HEK293T (cell line): ENCODE measurements around the gene SHPK.

Experiments
- CTCF ChIA-PET: fragments of 350-600 bp; formaldehyde crosslinking; extraction: SDS; loops from one replicate; lab custom pipeline; 2021; ENCODE audit warnings: antibody characterized with exemption, inconsistent platforms; lab: Yijun Ruan, JAX
- POLR2A ChIA-PET: fragments of 350-600 bp; formaldehyde crosslinking; extraction: SDS; loops from one replicate; lab custom pipeline; 2020; ENCODE audit warnings: antibody characterized with exemption, inconsistent platforms; lab: Yijun Ruan, JAX
- DNase-seq: peaks from one replicate; pipeline ENCODE4 v3.0.0; 2012; ENCODE audit warnings: mixed read lengths; ENCODE audit errors: extremely low spot score
- ARNT ChIP-seq: fragments of 450-650 bp; IDR thresholded peaks from 2 replicates; pipeline ENCODE4 v1.6.1; 2017; ENCODE audit warnings: mild to moderate bottlenecking
- BHLHE40 ChIP-seq: fragments of 450-650 bp; IDR thresholded peaks from 2 replicates; pipeline ENCODE4 v1.6.1; 2016; ENCODE audit warnings: mild to moderate bottlenecking, moderate library complexity, borderline replicate concordance
- CTBP1 ChIP-seq: fragments of 450-650 bp; IDR thresholded peaks from 2 replicates; pipeline ENCODE4 v1.6.1; 2016; ENCODE audit warnings: borderline replicate concordance
- ELF4 ChIP-seq: fragments of 450-650 bp; IDR thresholded peaks from 2 replicates; pipeline ENCODE4 v1.6.1; 2017; ENCODE audit warnings: antibody characterized with exemption
- FOXA1 ChIP-seq: fragments of 450-650 bp; IDR thresholded peaks from 2 replicates; pipeline ENCODE4 v1.6.1; 2016; ENCODE audit warnings: mild to moderate bottlenecking
- FOXK2 ChIP-seq: fragments of 450-650 bp; IDR thresholded peaks from 2 replicates; pipeline ENCODE4 v1.6.1; 2016; ENCODE audit warnings: mild to moderate bottlenecking
- FOXM1 ChIP-seq: fragments of 450-650 bp; IDR thresholded peaks from 2 replicates; pipeline ENCODE4 v1.6.1; 2017; ENCODE audit warnings: mild to moderate bottlenecking, borderline replicate concordance
- HDGF ChIP-seq: fragments of 450-650 bp; IDR thresholded peaks from 2 replicates; pipeline ENCODE4 v1.6.1; 2017; ENCODE audit warnings: antibody characterized with exemption, borderline replicate concordance
- L3MBTL2 ChIP-seq: fragments of 450-650 bp; conservative IDR thresholded peaks from 2 replicates; pipeline ENCODE4 v1.6.1; 2016; ENCODE audit warnings: mild to moderate bottlenecking
- LEF1 ChIP-seq: fragments of 450-650 bp; IDR thresholded peaks from 2 replicates; pipeline ENCODE4 v1.6.1; 2017; ENCODE audit warnings: mild to moderate bottlenecking, borderline replicate concordance
- NFRKB ChIP-seq: fragments of 450-650 bp; IDR thresholded peaks from 2 replicates; pipeline ENCODE4 v1.6.1; 2016; ENCODE audit warnings: mild to moderate bottlenecking, moderate library complexity
- SP1 ChIP-seq: fragments of 450-650 bp; IDR thresholded peaks from 2 replicates; pipeline ENCODE4 v1.6.1; 2017
- SUZ12 ChIP-seq: fragments of 450-650 bp; IDR thresholded peaks from 2 replicates; pipeline ENCODE4 v1.6.1; 2016; ENCODE audit warnings: mild to moderate bottlenecking
- TARDBP ChIP-seq: fragments of 450-650 bp; IDR thresholded peaks from 2 replicates; pipeline ENCODE4 v1.6.1; 2016
- ZNF384 ChIP-seq: fragments of 450-650 bp; IDR thresholded peaks from 2 replicates; pipeline ENCODE4 v1.6.1; 2016
- TF ChIP-seq, protein P1 (sequence below): fragments of 450-650 bp; IDR thresholded peaks from 2 replicates; pipeline ENCODE4 v1.6.1; 2016

SHPK gene

GRCh38 chr17:3593384-3593783, 42.7 kb downstream of the SHPK start:
- CTCF ChIA-PET, result interaction anchor here (1.0 kb wide), 1 partner anchor 9 kb away, joined by 6 read pairs; no protein-coding TSS in a partner anchor
- POLR2A ChIA-PET, result no interaction called here
- DNase-seq, result no peak
- no peak for TF ChIP-seq CTBP1
- TF ChIP-seq HDGF, result no peak
- TF ChIP-seq FOXK2, result no peak
- no peak for TF ChIP-seq TARDBP
- no peak for TF ChIP-seq SUZ12
- TF ChIP-seq LEF1, result no peak
- no peak for TF ChIP-seq FOXM1
- no peak for TF ChIP-seq SP1
- no peak for TF ChIP-seq BHLHE40
- no peak for TF ChIP-seq NFRKB
- TF ChIP-seq, protein P1, sequence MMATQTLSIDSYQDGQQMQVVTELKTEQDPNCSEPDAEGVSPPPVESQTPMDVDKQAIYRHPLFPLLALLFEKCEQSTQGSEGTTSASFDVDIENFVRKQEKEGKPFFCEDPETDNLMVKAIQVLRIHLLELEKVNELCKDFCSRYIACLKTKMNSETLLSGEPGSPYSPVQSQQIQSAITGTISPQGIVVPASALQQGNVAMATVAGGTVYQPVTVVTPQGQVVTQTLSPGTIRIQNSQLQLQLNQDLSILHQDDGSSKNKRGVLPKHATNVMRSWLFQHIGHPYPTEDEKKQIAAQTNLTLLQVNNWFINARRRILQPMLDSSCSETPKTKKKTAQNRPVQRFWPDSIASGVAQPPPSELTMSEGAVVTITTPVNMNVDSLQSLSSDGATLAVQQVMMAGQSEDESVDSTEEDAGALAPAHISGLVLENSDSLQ, result no peak
- TF ChIP-seq FOXA1, result no peak
- TF ChIP-seq L3MBTL2, result no peak
- TF ChIP-seq ELF4, result no peak
- no peak for TF ChIP-seq ZNF384
- TF ChIP-seq ARNT, result no peak

DNA sequence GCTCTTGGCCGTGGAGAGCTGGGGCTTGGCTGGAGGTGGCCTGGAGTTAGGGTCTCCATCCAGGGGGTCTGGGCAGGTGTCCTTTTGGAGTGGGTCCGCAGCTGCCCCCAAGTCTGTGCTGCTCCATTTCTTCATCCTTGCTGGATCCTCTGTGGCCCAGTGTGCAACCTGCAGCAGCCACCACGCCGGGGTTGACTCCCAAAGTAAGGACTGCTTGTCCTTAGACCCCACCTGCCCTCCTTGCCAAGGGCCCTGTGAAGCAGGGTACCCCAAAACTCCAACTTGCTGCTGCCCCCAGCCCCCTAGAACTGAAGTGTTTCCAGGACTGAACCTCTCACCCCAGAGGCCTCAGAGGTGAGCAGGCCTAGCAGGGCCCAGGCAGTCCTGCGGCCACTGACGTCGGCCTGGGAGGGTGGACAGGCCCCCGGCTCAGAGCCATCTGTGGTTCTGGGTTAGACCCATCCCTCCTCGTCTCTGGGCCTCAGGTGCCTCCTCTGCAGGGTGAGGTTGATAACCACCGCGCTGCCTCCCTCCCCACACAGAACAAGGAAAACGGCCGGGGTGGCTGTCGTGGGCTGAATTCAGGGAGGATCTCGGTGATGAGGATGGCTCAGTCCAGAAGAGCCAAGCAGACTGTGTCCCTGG, 43.7 kb downstream of the SHPK start:
- DNase-seq, result no peak
- ChIA-PET POLR2A (no interaction called here), CTCF (interaction anchor here (1.0 kb wide), 1 partner anchor 10 kb away, joined by 6 read pairs; no protein-coding TSS in a partner anchor)
- TF ChIP-seq FOXA1 (no peak), SP1 (no peak)

GRCh38 chr17:3590768-3591167, 45.3 kb downstream of the SHPK start:
- CTCF ChIA-PET, result no interaction called here
- DNase-seq, result no peak
- POLR2A ChIA-PET, result no interaction called here
- TF ChIP-seq, protein P1, result no peak
- TF ChIP-seq LEF1, result no peak
- no peak for TF ChIP-seq FOXK2
- TF ChIP-seq BHLHE40, result no peak
- TF ChIP-seq FOXM1, result no peak
- TF ChIP-seq HDGF, result no peak
- TF ChIP-seq ZNF384, result no peak
- TF ChIP-seq FOXA1, result no peak
- no peak for TF ChIP-seq ELF4
- TF ChIP-seq ARNT, result no peak
- TF ChIP-seq L3MBTL2, result no peak
- no peak for TF ChIP-seq NFRKB
- no peak for TF ChIP-seq TARDBP
- no peak for TF ChIP-seq CTBP1
- TF ChIP-seq SUZ12, result no peak
- TF ChIP-seq SP1, result no peak

DNA sequence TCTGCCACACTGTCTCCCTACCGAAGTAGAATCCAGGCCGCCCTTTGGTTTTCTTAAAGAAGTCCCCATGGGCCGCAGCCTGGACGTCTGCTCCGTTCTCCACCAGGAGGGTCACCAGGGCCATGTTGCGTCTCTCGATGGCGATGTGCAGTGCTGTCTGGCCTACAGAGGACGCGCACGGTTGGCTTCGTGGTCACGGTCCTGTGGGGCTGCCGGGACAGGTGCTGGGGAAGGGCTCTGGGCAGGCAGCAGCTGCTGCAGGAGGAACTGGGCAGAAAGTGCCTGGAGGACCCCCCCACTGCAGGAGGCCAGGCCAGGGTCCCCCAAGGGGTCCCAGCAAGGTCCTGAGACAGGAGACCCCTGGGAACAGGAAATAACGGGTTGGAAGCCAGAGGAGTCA, 45.8 kb downstream of the SHPK start:
- no peak for DNase-seq
- ChIA-PET POLR2A (no interaction called here), CTCF (no interaction called here)

DNA sequence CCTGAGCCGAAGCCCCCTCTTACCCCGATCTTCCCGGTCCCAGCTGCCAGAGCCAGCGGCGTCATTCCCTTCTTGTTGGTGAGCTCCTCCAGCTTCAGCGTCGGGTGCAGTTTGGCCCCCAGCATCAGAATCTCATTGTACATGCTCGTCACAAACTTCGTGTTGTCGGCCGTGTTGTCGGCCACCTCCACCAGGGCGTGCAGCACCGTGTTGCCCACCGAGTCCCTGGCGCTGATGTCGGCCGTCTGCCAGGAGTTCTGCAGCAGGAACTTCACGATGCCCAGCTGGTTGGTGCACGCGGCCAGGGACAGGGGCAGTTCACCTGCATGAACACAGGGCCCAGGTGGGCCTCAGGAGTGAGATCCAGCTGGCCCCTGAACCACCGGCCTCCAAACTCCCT, 46.3 kb downstream of the SHPK start:
- POLR2A ChIA-PET, result no interaction called here
- CTCF ChIA-PET, result no interaction called here

More for the DNA sequence above, 45.8 kb downstream of the SHPK start:
- TF ChIP-seq ARNT (no peak), ELF4 (no peak), BHLHE40 (no peak), FOXM1 (no peak)

DNA sequence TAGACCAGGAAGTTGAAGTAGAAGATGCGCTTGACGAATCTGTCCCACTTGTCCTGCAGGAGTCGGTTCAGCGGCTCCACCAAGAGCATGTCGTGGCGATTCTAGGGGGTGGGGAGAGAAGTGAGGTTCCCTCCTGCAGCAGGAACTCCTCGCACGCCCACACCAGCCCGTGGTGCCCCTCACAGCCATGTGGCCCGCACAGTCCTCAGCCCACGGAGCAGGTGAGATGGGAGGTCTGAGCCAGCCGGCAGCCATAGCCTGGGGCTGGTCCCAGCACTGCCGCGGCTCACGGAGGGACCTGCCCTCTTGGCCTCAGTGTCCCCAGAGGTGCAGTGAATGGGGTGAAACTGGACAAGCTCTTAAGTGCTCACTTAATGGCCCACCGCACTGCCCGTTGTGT, 50.2 kb downstream of the SHPK start:
- POLR2A ChIA-PET, result no interaction called here
- CTCF ChIA-PET, result no interaction called here
- no peak for DNase-seq
- TF ChIP-seq FOXM1, result no peak
- no peak for TF ChIP-seq BHLHE40
- TF ChIP-seq CTBP1, result no peak
- TF ChIP-seq HDGF, result no peak
- TF ChIP-seq ELF4, result no peak
- TF ChIP-seq TARDBP, result no peak

More for the DNA sequence above, 46.3 kb downstream of the SHPK start:
- TF ChIP-seq SP1 (no peak), FOXM1 (no peak), HDGF (no peak), FOXA1 (no peak), BHLHE40 (no peak), ARNT (no peak), ELF4 (no peak), SUZ12 (no peak), CTBP1 (no peak), FOXK2 (no peak)
- TF ChIP-seq, protein P1, result no peak
- no peak for DNase-seq

DNA sequence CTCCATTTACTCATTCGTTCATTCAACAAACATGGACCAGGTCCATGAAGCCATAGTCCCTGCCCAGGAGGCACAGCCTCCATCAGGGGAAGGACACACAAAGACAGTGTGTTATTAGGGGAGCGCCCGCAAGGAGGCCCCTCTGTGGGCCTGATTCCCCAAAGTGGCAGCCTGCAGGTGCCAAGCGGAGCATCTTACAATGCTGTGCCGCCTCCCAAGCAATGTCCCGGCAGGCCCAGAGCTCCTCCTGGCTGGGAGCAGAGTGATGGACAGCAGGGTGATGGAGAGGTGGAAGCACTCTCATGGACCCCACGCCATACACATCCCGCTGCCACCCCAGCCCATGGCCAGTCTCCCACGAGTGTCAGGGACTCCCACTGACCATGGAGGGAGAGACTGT, 52.6 kb downstream of the SHPK start:
- no peak for TF ChIP-seq FOXM1
- no peak for TF ChIP-seq ELF4
- DNase-seq, result no peak
- CTCF ChIA-PET, result interaction anchor here (0.7 kb wide), 1 partner anchor 23 kb away, joined by 9 read pairs; no protein-coding TSS in a partner anchor
- POLR2A ChIA-PET, result no interaction called here
